HK-2 (cell line): Measurements from ENCODE around the gene OSGIN1.

ENCODE experiments used
- DNase-seq: peaks from one replicate; pipeline ENCODE4 v3.0.0-alpha.2; 2018; ENCODE audit not compliant: unreplicated experiment

Gene OSGIN1

DNA sequence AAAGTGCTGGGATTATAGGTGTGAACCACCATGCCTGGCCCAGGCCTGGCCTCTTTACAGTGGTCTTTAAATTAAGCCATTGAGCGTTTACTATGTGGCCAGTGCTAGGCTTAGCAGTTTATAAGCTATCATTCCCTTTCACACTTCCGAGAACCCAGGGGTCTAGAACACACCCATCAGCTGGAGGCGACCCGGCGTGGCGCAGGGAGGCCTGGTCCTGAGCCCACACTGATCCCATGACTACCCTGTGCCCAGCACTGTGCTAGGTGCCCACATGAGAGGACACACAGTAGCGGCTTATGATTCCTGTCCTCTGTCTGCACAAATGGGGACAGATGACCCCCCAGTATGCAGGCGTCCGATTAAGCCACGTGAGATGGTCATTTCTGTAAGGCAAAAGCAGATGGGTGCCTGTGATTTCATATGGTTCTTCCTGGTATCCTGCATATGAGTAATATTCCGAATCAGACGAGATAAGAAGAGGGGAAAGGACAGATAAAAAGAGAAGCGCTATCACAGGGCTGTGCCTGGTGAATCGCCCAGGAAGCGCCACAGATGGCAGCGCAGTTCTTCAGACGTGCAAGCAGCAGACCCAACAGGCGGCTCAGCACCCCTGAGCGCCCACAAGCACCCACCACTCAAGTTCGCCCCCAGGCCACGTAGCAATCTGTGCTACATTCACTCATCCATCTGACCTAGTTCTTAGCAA is 5.3 kb downstream of the OSGIN1 start:
- no peak for DNase-seq

DNA sequence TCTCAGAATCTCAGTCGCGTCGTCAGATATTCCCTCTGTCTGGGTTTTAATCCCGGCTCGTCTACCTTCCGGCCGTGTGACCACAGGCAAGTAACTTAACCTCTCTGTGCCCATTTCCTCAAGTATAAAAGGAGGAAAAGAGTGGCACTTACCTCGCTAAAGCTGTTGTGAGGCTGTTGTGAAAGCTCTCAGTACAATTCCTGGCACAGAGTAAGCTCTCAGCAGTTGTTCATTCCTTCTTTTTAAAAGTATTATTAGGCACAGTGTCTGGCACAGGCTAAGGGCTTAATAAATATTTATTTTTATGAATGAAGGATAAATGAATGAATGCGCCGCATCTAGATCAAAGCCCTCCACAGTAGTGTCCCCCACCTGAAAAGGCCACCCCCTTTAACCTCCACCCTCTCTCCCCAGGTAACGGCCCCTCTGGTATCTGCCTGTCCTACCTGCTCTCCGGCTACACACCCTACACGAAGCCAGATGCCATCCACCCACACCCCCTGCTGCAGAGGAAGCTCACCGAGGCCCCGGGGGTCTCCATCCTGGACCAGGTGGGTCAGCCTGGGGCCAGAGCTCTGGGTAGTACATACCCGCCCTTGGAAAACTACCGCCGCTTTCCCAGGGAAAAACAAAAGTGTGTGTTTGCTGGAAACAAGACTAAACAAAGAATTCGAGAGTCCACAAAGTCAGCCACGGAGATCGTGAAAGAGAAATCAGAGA is 6.0 kb downstream of the OSGIN1 start:
- DNase-seq = no peak

DNA sequence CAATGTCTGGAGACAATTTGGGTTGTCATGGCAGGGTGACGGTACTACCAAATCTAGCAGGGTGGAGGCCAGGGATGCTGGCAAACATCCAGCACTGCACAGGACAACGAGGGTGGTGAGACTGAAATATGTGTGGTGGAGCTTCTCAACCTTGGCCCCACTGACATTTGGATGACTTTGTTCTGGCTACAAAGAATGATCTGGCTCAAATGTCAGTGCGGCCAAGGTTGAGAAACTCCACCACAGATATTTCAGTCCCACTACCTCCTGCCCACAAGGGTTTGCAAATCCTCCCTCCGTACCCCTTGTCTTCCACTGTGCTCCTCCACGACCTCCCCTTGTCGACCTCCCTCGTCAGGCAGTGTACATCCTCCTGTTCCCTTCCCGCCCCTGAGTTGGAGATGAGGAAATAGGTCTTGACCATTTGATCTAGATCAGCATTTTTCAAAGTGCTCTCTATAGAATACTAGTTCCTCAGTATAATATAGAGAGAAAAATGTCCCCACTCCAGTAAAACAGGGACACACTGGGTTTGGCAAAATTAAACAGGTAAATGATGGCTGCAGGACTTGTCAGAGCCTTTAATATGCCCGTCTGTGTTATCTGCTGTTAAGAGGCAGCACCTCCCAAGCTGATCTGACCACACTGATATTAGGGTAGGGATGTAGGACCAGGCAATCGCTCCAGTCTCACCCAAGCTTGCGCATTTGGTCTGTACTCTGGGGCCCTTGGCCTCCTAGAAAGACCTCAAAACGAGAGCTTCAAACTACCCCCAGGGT is 6.8 kb downstream of the OSGIN1 start:
- no peak for DNase-seq

DNA sequence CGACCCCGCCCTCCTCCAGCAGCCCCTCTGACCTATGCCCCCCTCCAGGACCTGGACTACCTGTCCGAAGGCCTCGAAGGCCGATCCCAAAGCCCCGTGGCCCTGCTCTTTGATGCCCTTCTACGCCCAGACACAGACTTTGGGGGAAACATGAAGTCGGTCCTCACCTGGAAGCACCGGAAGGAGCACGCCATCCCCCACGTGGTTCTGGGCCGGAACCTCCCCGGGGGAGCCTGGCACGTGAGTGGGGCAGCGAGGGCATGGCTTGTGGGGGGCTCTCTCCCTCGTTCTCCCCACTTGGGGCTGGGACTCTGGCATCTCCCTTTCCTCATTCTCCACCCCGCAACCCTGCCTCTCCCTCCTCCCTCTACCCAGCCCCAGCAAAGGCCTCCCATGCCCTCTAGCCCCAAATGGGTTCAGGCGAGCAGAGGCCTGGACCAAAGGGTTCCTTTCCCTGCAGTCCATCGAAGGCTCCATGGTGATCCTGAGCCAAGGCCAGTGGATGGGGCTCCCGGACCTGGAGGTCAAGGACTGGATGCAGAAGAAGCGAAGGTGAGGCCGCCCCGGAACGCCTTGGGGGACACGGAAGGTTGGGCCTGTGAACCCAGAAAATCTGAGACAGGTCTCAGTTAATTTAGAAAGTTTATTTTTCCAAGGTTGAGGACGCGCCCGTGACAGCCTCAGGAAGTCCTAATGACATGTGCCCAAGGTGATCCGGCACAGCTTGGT is 7.6 kb downstream of the OSGIN1 start:
- DNase-seq = no peak

DNA sequence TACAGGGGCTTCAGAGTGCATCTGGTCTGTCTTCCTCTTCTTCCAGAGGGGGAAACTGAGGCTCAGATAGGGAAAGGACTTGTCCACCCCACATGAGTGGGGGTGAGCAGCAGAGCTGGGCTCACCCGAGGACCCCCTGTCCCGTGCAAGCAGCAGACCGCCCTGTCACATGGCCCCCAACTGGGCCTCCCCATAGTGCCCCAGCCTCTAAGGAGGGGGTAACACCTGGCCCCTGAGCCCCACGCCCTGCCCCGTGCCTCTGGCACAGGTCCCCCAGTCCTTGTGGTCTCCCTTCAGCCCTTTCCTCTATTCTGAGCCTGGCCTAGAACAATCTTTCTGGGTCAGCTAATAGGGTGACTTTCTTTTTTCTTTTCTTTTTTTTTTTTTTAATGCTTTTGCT is 8.6 kb downstream of the OSGIN1 start:
- no peak for DNase-seq

DNA sequence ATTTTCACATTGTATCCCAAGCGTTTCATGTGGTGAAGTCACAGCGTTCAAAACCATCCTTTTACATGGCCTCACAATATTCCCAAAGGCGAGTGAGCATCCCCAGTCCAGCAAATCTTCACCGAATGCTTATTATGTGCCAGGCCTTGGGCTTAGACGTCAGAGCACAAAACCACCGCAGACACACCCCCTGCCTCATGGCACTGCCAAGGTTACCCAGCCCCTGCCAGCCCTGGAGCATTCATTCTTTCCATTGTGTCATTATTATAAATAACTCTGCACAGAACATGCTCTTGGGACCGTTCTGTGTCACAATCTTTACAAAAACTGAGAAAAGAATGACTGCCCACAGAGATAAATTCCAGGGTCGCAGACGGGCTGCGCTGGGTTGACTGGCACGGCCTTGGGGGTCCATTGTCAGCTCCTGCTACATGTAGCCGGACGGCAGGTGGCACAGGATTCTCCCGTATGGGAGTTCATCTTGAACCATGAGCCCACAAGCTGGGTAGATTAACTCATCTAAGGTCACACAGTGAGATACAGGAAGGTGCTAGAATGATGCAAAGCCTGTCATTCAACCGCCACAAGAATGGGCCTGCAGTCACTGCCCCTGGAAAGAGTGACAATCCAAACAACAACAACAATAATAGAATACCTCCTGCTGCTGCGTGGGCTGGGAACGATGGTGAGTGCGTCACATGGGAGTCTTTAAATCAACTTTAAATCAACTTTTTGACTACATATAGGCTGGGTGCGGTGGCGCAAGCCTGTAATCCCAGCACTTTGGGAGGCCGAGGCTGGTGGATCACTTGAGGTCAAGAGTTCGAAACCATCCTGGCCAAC is 10.5 kb downstream of the OSGIN1 start:
- DNase-seq = no peak

DNA sequence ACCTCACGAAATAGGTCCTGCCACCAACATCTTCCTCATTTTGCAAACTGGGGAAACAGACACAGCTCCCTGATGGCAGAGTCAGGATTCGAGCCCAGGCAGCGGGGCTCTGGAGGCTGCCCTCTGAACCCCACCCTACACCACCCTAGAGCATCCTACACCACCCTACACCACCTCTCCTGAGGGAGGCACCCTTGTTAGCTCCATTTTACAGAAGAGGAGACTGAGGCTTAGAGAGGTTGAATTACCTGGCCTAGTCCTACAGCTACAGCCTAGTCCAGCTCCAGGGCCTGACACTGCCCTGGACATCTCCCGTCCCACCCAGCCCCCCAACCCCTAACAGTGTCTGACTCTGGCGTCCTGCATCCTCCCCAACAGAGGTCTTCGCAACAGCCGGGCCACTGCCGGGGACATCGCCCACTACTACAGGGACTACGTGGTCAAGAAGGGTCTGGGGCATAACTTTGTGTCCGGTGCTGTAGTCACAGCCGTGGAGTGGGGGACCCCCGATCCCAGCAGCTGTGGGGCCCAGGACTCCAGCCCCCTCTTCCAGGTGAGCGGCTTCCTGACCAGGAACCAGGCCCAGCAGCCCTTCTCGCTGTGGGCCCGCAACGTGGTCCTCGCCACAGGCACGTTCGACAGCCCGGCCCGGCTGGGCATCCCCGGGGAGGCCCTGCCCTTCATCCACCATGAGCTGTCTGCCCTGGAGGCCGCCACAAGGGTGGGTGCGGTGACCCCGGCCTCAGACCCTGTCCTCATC is 11.8 kb downstream of the OSGIN1 start:
- no peak for DNase-seq

DNA sequence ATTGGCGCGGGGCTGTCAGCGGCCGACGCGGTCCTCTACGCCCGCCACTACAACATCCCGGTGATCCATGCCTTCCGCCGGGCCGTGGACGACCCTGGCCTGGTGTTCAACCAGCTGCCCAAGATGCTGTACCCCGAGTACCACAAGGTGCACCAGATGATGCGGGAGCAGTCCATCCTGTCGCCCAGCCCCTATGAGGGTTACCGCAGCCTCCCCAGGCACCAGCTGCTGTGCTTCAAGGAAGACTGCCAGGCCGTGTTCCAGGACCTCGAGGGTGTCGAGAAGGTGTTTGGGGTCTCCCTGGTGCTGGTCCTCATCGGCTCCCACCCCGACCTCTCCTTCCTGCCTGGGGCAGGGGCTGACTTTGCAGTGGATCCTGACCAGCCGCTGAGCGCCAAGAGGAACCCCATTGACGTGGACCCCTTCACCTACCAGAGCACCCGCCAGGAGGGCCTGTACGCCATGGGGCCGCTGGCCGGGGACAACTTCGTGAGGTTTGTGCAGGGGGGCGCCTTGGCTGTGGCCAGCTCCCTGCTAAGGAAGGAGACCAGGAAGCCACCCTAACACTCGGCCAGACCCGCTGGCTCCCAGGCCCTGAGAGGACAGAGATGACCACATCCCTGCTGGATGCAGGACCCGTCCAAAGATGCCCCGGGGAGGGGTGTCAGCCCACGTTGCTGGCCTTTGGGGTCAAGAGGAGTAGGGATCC is 12.6 kb downstream of the OSGIN1 start:
- no peak for DNase-seq

DNA sequence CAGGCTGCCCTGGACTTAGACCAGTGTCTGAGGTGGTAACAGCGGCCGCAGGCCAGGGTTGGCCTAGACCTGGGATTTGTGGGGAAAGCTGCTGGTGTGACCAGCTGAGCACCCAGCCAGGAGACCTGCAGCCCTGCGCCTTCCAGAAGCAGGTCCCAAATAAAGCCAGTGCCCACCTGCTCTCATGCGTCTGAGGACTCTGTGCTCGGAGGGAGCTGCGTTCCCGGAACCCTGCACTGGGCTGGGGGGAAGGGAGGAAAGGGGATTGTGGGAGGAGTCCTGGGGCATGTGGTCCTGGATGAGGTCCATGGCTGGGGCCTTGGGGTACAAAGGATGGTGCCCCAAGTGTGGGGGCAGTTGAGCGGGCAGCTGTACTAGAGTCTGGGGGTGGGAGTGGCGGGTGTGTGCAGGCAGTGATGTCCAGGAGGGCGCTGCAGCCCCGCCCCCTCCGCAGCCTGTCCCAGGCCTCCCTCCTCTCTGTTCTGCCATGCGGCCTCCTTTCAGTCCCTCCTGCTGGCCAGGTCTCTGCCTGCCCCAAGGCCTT is 13.2 kb downstream of the OSGIN1 start:
- DNase-seq = no peak

DNA sequence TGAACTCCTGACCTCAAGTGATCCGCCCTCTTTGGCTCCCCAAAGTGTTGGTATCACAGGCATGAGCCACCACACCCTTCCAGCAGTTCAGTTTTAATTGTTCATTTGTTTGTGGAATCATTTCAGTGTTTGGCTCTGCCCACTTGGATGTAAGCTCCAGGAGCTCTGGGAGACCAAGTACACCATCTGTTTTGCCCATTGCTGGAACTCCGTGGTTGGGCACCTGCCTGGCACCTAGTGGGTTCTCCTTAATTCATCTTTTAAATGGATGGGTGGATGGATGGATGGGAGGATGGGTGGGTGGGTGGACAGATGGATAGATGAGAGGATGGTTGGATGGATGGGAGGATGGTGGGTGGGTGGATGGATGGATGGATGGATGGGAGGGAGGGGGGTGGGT is 14.1 kb downstream of the OSGIN1 start:
- no peak for DNase-seq

DNA sequence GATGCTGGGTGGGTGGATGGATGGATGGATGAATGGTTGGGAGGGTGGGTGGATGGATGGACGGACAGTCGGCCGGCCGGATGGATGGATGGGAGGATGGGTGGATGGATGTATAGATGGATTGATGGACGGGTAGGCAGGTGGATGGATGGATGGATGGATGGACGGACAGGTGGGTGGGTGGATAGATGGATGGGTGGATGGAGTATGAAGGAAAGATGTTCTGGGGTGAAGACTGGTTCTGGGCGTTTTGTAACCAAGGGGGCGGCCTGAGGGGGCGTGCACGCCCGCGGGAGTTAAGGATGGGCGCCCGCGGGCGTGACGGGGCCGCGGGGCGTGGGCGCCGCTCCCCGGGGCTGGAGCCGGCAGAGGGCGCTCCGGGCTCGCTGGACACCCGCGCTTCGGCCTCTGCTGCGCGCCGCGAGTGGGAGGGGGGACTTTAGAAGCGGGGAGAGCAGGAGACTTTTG is 14.8 kb downstream of the OSGIN1 start, which contains the start of gene NECAB2:
NECAB2 (plus strand) TSS at position 407 of the 468 bp plus-strand sequence. CDS start 405 bp downstream, outside the sequence.
- DNase-seq = peak; percentile 58

DNA sequence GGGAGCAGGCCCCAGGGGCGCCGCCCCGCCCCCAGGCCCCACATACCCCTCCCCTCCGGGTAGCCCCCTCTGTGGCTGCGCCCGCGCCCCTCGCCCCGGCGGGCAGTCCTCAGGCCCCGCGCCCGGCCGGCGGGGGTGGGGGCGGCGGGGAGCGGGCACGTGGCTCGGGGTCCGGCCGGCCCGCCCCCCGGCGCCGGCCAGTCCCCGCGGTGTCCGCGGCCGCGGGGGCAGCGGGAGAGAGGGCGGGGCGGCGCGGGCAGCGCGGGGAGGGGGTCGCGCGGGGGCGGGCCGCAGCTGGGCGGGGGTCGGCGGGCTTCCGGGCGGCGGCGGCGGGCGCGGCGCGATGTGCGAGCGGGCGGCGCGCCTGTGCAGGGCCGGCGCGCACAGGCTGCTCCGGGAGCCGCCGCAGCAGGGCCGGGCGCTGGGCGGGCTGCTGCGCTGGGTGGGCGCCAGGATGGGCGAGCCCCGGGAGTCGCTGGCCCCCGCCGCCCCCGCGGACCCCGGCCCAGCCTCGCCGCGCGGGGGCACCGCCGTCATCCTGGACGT is 15.3 kb downstream of the OSGIN1 start:
- DNase-seq = no peak

DNA sequence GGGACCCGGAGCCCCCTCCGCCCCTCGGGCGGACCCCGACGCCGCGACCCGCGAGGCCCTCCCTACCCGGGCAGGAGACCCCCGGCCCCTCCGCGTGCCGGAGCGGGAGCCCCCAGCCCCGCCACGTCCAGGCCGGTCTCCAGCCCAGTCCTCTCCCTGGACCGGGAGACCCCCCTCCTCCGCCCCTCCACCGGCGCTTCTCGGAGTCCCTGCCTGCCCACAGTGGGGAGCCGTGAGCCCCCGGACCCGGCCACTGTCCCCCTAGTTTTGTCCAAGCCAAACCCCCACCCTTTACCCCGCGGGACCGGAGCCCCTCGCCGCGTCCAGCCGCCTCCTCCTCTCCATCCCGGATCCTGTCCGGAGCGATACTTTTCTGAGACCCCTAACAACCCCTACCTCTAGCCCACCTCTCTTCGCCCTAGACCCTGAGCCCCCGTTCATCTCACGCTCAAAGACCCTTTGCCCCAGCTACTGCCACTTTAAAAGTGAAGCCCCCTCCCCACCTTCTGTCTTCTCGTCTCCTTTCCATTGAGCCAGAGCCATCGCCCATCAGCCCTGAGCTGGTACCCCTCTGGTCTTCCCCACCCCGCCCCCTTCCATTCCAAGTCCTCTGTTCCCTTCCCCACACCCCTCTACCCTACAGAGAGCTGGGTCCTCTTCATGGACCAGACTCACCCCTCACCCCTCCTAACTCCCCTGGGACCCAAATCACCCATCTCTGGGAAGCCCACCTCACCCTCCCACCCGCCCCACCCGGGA is 16.0 kb downstream of the OSGIN1 start:
- DNase-seq = no peak

DNA sequence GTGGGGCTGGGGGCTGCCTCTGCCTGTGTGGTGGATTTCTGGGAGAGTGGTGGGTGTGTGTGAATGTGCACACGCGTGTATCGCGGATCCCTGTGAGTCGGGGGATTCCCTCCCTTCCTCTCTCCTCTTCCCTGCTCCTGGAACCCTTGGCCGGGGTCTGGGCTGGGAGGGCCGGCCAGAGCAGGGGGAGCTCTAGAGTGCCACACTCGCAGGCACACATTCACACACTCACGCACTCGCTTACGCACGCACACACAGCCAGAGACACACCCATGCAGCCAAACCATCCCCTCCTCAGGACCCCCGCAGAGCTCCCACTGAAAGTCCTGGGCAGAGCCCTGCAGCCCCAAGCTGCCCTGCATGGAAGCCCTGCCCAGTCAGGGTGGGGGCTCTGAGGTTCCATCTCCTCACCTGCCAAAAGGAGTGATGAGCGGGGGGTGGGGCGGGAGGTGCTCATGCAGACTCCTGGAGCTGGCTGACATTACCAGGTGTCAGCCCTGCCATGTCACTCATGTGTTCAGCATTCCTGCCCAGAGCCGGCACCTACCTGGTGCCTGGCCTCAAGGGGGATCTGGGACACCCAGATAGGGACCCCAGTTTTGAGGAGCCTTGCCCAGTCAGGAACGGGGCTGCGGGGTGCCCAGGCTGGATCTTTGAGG is 16.9 kb downstream of the OSGIN1 start:
- DNase-seq = no peak

DNA sequence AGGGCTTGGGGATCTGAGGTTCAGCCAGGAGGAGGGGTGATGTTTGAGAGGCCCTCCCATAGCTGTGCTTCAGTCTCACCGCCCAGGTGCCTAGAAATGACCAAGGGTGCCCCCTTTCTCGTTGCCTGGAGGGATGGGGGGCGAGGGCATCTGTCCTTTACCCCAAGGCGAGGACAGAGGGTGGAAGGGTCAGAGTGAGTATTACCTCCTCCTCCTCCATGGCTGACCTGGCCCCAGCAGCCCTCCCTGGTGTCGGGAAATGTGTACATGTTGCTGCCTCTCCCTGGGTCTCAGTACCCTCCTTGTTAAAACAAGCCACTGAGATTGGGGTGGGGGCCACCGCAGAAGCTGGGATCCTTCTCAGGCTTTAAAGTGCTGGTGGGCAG is 17.4 kb downstream of the OSGIN1 start:
- no peak for DNase-seq

DNA sequence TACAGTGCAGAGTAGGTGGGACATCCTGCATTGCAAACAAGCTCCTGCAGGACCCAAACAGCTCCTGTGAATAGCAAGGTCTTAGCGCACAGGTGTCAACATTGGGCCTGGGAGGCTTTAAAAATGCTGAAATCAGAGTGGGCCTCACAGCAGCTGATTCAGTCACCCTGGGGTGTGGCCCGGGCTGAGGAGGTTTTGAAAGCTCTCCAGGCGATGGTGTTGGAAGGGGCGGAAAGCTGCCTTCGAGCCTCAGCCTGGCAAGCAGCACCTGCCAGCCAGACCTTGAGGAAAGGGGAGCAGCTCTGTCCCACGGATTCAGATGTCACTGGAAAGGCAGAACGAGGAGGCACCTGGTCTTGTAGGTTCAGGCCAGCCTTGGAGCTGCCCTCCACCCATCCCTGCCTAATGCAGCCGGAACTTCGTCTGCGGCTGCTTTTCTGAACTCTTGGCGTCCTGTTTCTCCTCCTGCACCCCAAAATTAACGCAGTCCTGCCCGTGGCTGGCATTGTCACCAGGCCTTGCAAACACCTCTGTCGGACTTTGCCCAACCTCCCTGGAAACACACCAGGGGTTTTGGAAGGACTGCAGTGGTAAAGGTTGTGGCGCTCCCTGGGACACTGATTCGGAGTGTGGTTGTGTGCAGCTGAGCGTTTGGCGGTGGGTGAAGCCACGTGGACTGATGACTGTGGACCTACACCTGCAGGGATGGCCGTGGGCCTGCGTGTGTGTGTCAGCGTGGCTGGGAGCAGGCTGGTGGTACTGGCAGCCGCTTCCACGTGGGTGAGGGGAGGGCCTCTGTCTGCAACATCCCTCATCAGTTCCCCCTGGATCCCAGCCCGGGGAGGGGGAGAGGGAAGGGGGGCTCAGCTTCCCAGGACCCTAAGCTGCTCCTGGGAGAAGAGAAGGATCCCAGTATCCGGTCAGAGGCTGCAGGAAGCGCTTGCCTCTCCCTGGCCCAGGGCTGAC is 18.4 kb downstream of the OSGIN1 start:
- no peak for DNase-seq
